Neural progenitor cell (in vitro differentiated cells): ENCODE results near the gene STK4. TPM values are rescaled to one million over a fixed set of nuclear protein-coding genes. Genes with fewer than 3 reads are reported as not detected.

Experiments
- DNase-seq: peaks from one replicate; pipeline ENCODE4 v3.0.0-alpha.2; 2016; ENCODE audit warnings: low spot score
- H2AFZ ChIP-seq: fragments of 200-600 bp; sonication (generic); replicated peaks from 2 replicates; pipeline ENCODE4 v1.6.1; 2016; ENCODE audit warnings: antibody characterized with exemption
- H3F3A ChIP-seq: fragments of 200-600 bp; sonication (generic); 2 replicates; pipeline ENCODE4 v1.6.1; 2016; ENCODE audit warnings: antibody characterized with exemption, low read depth
- H3K27ac ChIP-seq: fragments of 200-600 bp; sonication (generic); 2 replicates; pipeline ENCODE4 v1.5.1; 2016; ENCODE audit warnings: mild to moderate bottlenecking
- H3K27me3 ChIP-seq: fragments of 200-600 bp; sonication (generic); 2 replicates; pipeline ENCODE4 v1.6.1; 2016; ENCODE audit warnings: mild to moderate bottlenecking, moderate library complexity
- H3K36me3 ChIP-seq: fragments of 200-600 bp; sonication (generic); 2 replicates; pipeline ENCODE4 v1.5.1; 2016
- H3K4me1 ChIP-seq: fragments of 200-600 bp; sonication (generic); 2 replicates; pipeline ENCODE4 v1.6.1; 2016; ENCODE audit warnings: mixed run types
- H3K4me2 ChIP-seq: fragments of 200-600 bp; sonication (generic); 2 replicates; pipeline ENCODE4 v1.6.1; 2016
- H3K4me3 ChIP-seq: fragments of 200-600 bp; sonication (generic); 2 replicates; pipeline ENCODE4 v1.5.1; 2016
- H3K79me2 ChIP-seq: fragments of 200-600 bp; sonication (generic); 2 replicates; pipeline ENCODE4 v1.6.1; 2016; ENCODE audit warnings: low read depth
- H3K9ac ChIP-seq: fragments of 200-600 bp; sonication (generic); 2 replicates; pipeline ENCODE4 v1.6.1; 2016
- H3K9me3 ChIP-seq: fragments of 200-600 bp; sonication (generic); 2 replicates; pipeline ENCODE4 v1.5.1; 2016; ENCODE audit warnings: low read depth
- H4K20me1 ChIP-seq: fragments of 200-600 bp; sonication (generic); 2 replicates; pipeline ENCODE4 v1.6.1; 2016; ENCODE audit warnings: low read depth
- H3K27ac Mint-ChIP-seq: 3 replicates; pipeline ENCODE4 v1.8.0; 2021; ENCODE audit warnings: mixed read lengths
- H3K27me3 Mint-ChIP-seq: 2 replicates; pipeline ENCODE4 v1.8.0; 2022; ENCODE audit warnings: low read depth, mild to moderate bottlenecking, inconsistent platforms, moderate library complexity, mixed read lengths; ENCODE audit not compliant: insufficient read depth
- H3K36me3 Mint-ChIP-seq: 3 replicates; pipeline ENCODE4 v1.8.0; 2021; ENCODE audit warnings: mixed read lengths
- H3K4me1 Mint-ChIP-seq: 3 replicates; pipeline ENCODE4 v1.8.0; 2021; ENCODE audit warnings: mixed read lengths
- H3K4me3 Mint-ChIP-seq: 3 replicates; pipeline ENCODE4 v1.8.0; 2021; ENCODE audit warnings: mild to moderate bottlenecking, moderate library complexity, mixed read lengths
- H3K9me3 Mint-ChIP-seq: 3 replicates; pipeline ENCODE4 v1.8.0; 2020; ENCODE audit warnings: mixed read lengths
- CTCF ChIP-seq: fragments of 200-600 bp; sonication (generic); IDR thresholded peaks from 2 replicates; pipeline ENCODE4 v1.5.1; 2017; ENCODE audit warnings: antibody characterized with exemption, mild to moderate bottlenecking
- EZH2 ChIP-seq: fragments of 200-600 bp; sonication (generic); IDR thresholded peaks from 2 replicates; pipeline ENCODE4 v1.6.1; 2017; ENCODE audit warnings: antibody characterized with exemption, mild to moderate bottlenecking, moderate library complexity
- EZH2phosphoT487 ChIP-seq: fragments of 200-600 bp; sonication (generic); IDR thresholded peaks from 2 replicates; pipeline ENCODE4 v1.6.1; 2017; ENCODE audit warnings: antibody characterized with exemption
- total RNA-seq: library from RNA; depleted of rRNA; stranded (reverse); fragments of >200 nt; gene quantifications from 2 replicates; pipeline ENCODE4 v1.2.3, GENCODE V29; 2015; ENCODE audit warnings: low replicate concordance

STK4 gene
- total RNA-seq, 1 donor from 2014 or later: 46.1 TPM

- Histone ChIP-seq H3F3A (no peaks in the 10 kb centered on the region), H3K36me3 (peaks cover 4% of the 10 kb centered on the region), H3K27me3 (no peaks in the 10 kb centered on the region), H3K4me2 (no peak overlapping the region), H2AFZ (no peak overlapping the region), H3K4me3 (no peak overlapping the region), H3K79me2 (no peaks in the 10 kb centered on the region), H3K27ac (no peak overlapping the region), H3K9ac (no peak overlapping the region), H4K20me1 (peaks cover 9% of the 10 kb centered on the region), H3K4me1 (no peaks in the 10 kb centered on the region), H3K9me3 (no peaks in the 10 kb centered on the region)
- Mint-ChIP-seq H3K27me3 (no peaks in the 10 kb centered on the region), H3K36me3 (peaks cover 9% of the 10 kb centered on the region), H3K9me3 (no peaks in the 10 kb centered on the region), H3K4me3 (no peak overlapping the region), H3K4me1 (no peaks in the 10 kb centered on the region), H3K27ac (no peak overlapping the region)
- TF ChIP-seq EZH2 (no peak), CTCF (no peak), EZH2phosphoT487 (no peak)
- DNase-seq: no peak
Measured at GRCh38 chr20:44990957-44991356, 24.6 kb downstream of the STK4 start.

- H3K27ac Mint-ChIP-seq: no peak overlapping the region
- no peak overlapping the region for H3K4me3 ChIP-seq
Measured at GRCh38 chr20:44993343-44993742, 27.0 kb downstream of the STK4 start.

GRCh38 chr20:44997171-44997570 is 30.9 kb downstream of the STK4 start:
- peaks cover 6% of the 10 kb centered on the region for H4K20me1 ChIP-seq
- H3K4me2 ChIP-seq: no peak overlapping the region
- H3K4me1 ChIP-seq: no peaks in the 10 kb centered on the region
- DNase-seq: no peak
- Mint-ChIP-seq H3K36me3 (peaks cover 18% of the 10 kb centered on the region), H3K4me1 (no peaks in the 10 kb centered on the region), H3K4me3 (no peak overlapping the region), H3K27me3 (no peaks in the 10 kb centered on the region), H3K9me3 (no peaks in the 10 kb centered on the region), H3K27ac (no peak overlapping the region)
- H3K4me3 ChIP-seq: no peak overlapping the region
- H3K27me3 ChIP-seq: no peaks in the 10 kb centered on the region
- no peaks in the 10 kb centered on the region for H3K36me3 ChIP-seq
- no peak overlapping the region for H3K9ac ChIP-seq
- no peak overlapping the region for H3K27ac ChIP-seq
- H3K79me2 ChIP-seq: no peaks in the 10 kb centered on the region
- no peak overlapping the region for H2AFZ ChIP-seq
- H3K9me3 ChIP-seq: no peaks in the 10 kb centered on the region
- H3F3A ChIP-seq: no peaks in the 10 kb centered on the region
- TF ChIP-seq EZH2 (no peak), CTCF (no peak), EZH2phosphoT487 (no peak)

More at GRCh38 chr20:44993343-44993742, 27.0 kb downstream of the STK4 start:
- DNase-seq: no peak
- H3K4me1 ChIP-seq: no peaks in the 10 kb centered on the region
- no peak overlapping the region for H3K4me2 ChIP-seq
- H3K9ac ChIP-seq: no peak overlapping the region
- no peak overlapping the region for H3K27ac ChIP-seq
- TF ChIP-seq EZH2: no peak
- no peak for TF ChIP-seq CTCF
- TF ChIP-seq EZH2phosphoT487: no peak
- H3K9me3 ChIP-seq: no peaks in the 10 kb centered on the region
- H3K27me3 ChIP-seq: no peaks in the 10 kb centered on the region
- no peaks in the 10 kb centered on the region for H3F3A ChIP-seq
- no peaks in the 10 kb centered on the region for H3K4me1 Mint-ChIP-seq
- no peaks in the 10 kb centered on the region for H3K27me3 Mint-ChIP-seq
- no peak overlapping the region for H3K4me3 Mint-ChIP-seq
- H4K20me1 ChIP-seq: peaks cover 9% of the 10 kb centered on the region
- H3K79me2 ChIP-seq: no peaks in the 10 kb centered on the region
- no peaks in the 10 kb centered on the region for H3K36me3 ChIP-seq
- H3K36me3 Mint-ChIP-seq: peaks cover 13% of the 10 kb centered on the region
- H2AFZ ChIP-seq: no peak overlapping the region
- H3K9me3 Mint-ChIP-seq: no peaks in the 10 kb centered on the region
